A549 (cell line): Measurements from ENCODE around the gene DPPA5.

Experiments used
- BCL3 ChIP-seq: fragments of >200 bp; sonication (Bioruptor Twin); formaldehyde crosslinking; IDR thresholded peaks from 3 replicates; pipeline ENCODE4 v1.6.1; 2016
- BHLHE40 ChIP-seq: IDR thresholded peaks from 2 replicates; pipeline ENCODE4 v1.6.1; 2012; ENCODE audit warnings: low read depth, low read length, inconsistent platforms
- CBX8 ChIP-seq: fragments of 200-600 bp; sonication (generic); IDR thresholded peaks from 2 replicates; pipeline ENCODE4 v1.6.1; 2016
- CTCF ChIP-seq: fragments of >200 bp; sonication (Bioruptor Twin); formaldehyde crosslinking; IDR thresholded peaks from 3 replicates; pipeline ENCODE4 v1.5.1; 2016
- EHF ChIP-seq: fragments of 250-450 bp; sonication (Bioruptor Pico); IDR thresholded peaks from 2 replicates; pipeline ENCODE4 v1.5.0; 2020; ENCODE audit warnings: mild to moderate bottlenecking
- EP300 ChIP-seq, 2 experiments: fragments of >200 bp; sonication (Bioruptor Twin); formaldehyde crosslinking; IDR thresholded peaks; 2 replicates in 1 of 2; 3 replicates in 1 of 2; pipeline ENCODE4 v1.6.1; 2016 to 2017
- ESRRA ChIP-seq: fragments of 150-350 bp; IDR thresholded peaks from 2 replicates; pipeline ENCODE4 v1.6.1; 2014; ENCODE audit warnings: mild to moderate bottlenecking, low read length, borderline replicate concordance
- HEYL ChIP-seq: fragments of 250-450 bp; sonication (Bioruptor Pico); IDR thresholded peaks from 2 replicates; pipeline ENCODE4 v1.8.0; 2021; ENCODE audit warnings: mild to moderate bottlenecking, moderate library complexity
- KDM1A ChIP-seq: fragments of 200-600 bp; sonication (generic); IDR thresholded peaks from 2 replicates; pipeline ENCODE4 v1.6.1; 2016; ENCODE audit warnings: low read depth, mild to moderate bottlenecking
- POLR2A ChIP-seq: IDR thresholded peaks from 2 replicates; pipeline ENCODE4 v1.6.1; 2012; ENCODE audit warnings: mild to moderate bottlenecking, low read length
- USF2 ChIP-seq: fragments of 450-650 bp; IDR thresholded peaks from 2 replicates; pipeline ENCODE4 v1.6.1; 2014; ENCODE audit warnings: antibody characterized with exemption
- TF ChIP-seq, protein P1 (sequence below): fragments of 250-450 bp; sonication (Bioruptor Pico); IDR thresholded peaks from 2 replicates; pipeline ENCODE4 v1.5.0; 2021; ENCODE audit warnings: mild to moderate bottlenecking, moderate library complexity, borderline replicate concordance
- TF ChIP-seq, protein P2 (sequence below): fragments of 150-350 bp; IDR thresholded peaks from 2 replicates; pipeline ENCODE4 v1.6.1; 2014; ENCODE audit warnings: low read depth, mild to moderate bottlenecking, low read length

- TF ChIP-seq KDM1A (no peak), EHF (CRISPR knock-in tag) (no peak), USF2 (no peak), CTCF (no peak), POLR2A (no peak), BHLHE40 (no peak), ESRRA (no peak), CBX8 (no peak), HEYL (CRISPR knock-in tag) (no peak), EP300 (IDR thresholded peaks at IDR 0.05) (no peak), BCL3 (no peak)
- TF ChIP-seq, protein P1, sequence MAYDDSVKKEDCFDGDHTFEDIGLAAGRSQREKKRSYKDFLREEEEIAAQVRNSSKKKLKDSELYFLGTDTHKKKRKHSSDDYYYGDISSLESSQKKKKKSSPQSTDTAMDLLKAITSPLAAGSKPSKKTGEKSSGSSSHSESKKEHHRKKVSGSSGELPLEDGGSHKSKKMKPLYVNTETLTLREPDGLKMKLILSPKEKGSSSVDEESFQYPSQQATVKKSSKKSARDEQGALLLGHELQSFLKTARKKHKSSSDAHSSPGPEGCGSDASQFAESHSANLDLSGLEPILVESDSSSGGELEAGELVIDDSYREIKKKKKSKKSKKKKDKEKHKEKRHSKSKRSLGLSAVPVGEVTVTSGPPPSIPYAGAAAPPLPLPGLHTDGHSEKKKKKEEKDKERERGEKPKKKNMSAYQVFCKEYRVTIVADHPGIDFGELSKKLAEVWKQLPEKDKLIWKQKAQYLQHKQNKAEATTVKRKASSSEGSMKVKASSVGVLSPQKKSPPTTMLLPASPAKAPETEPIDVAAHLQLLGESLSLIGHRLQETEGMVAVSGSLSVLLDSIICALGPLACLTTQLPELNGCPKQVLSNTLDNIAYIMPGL (CRISPR knock-in tag): no peak
- TF ChIP-seq, protein P2, sequence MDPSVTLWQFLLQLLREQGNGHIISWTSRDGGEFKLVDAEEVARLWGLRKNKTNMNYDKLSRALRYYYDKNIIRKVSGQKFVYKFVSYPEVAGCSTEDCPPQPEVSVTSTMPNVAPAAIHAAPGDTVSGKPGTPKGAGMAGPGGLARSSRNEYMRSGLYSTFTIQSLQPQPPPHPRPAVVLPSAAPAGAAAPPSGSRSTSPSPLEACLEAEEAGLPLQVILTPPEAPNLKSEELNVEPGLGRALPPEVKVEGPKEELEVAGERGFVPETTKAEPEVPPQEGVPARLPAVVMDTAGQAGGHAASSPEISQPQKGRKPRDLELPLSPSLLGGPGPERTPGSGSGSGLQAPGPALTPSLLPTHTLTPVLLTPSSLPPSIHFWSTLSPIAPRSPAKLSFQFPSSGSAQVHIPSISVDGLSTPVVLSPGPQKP: no peak
These were observed 11.9 kb downstream of the DPPA5 start for GRCh38 chr6:73342174-73342573.
